ENCODE data around the gene MUC6.

- TF ChIP-seq POLR2A (IDR thresholded peaks at IDR 0.05; ENCODE audit: low read length) (no peak), GATA1 (IDR thresholded peaks at IDR 0.05; ENCODE audit: low read depth, low read length) (no peak)
Observed at GRCh38 chr11:1031121-1031899, 5.2 kb downstream of the MUC6 start.
